A549 (cell line): Measurements from ENCODE around the gene VWA5B2.

Experiments
- EHMT2 ChIP-seq: fragments of 200-600 bp; sonication (generic); IDR thresholded peaks from 2 replicates; pipeline ENCODE4 v1.6.1; 2016; ENCODE audit warnings: antibody characterized with exemption, low read depth, mild to moderate bottlenecking, moderate library complexity
- POLR2A ChIP-seq: IDR thresholded peaks from 2 replicates; pipeline ENCODE4 v1.6.1; 2012; ENCODE audit warnings: mild to moderate bottlenecking, low read length
- POLR2AphosphoS2 ChIP-seq: conservative IDR thresholded peaks from 2 replicates; pipeline ENCODE4 v1.6.1; 2012; ENCODE audit warnings: low read length, improper control_type of control experiment, inconsistent platforms
- RAD21 ChIP-seq, 2 experiments: fragments of >200 bp in 1 of 2; sonication (Bioruptor Twin) in 1 of 2; formaldehyde crosslinking in 1 of 2; IDR thresholded peaks in 1 of 2; conservative IDR thresholded peaks in 1 of 2; 2 replicates in 1 of 2; 3 replicates in 1 of 2; pipeline ENCODE4 v1.6.1; 2012 to 2018; ENCODE audit warnings: inconsistent platforms in 1 of 2
- SREBF2 ChIP-seq: fragments of 450-650 bp; IDR thresholded peaks from 2 replicates; pipeline ENCODE4 v1.6.1; 2014; ENCODE audit warnings: mild to moderate bottlenecking, moderate library complexity
- ZC3H11A ChIP-seq: fragments of 450-650 bp; IDR thresholded peaks from 2 replicates; pipeline ENCODE4 v1.6.1; 2014; ENCODE audit warnings: antibody characterized with exemption, mild to moderate bottlenecking
- TF ChIP-seq, protein P1 (sequence below): fragments of >200 bp; sonication (Bioruptor Twin); formaldehyde crosslinking; IDR thresholded peaks from 3 replicates; pipeline ENCODE4 v1.5.1; 2016
- TF ChIP-seq, protein P2 (sequence below): fragments of 450-650 bp; IDR thresholded peaks from 2 replicates; pipeline ENCODE4 v1.6.1; 2014; ENCODE audit warnings: antibody characterized with exemption
- TF ChIP-seq, protein P3 (sequence below): IDR thresholded peaks from 2 replicates; pipeline ENCODE4 v1.6.1; 2012
- TF ChIP-seq, protein P4 (sequence below): fragments of 200-600 bp; sonication (generic); IDR thresholded peaks from 2 replicates; pipeline ENCODE4 v1.6.1; 2016; ENCODE audit warnings: antibody characterized with exemption, mild to moderate bottlenecking, moderate library complexity

DNA sequence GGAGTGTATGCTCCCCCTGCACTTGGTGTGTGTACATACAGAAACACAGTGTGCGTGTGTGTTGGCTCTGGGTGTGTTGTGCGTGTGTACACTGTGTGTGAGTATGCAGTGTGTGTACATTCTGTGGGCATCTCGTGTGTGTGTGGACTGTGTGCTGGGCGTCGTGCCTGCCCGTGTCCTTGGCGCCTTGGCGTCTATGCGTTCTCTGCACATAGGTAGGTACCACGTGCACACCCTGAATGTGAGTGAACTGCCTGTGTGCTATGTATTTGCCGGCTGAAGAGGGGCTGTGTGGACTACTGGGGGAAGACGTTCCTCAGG, 46.0 kb downstream of the VWA5B2 start:
- TF ChIP-seq SREBF2 (no peak), POLR2AphosphoS2 (no peak), ZC3H11A (no peak), POLR2A (no peak), RAD21 (conservative IDR thresholded peaks at IDR 0.05 in 1 of 2, IDR thresholded peaks at IDR 0.05 in 1 of 2) (no peak), EHMT2 (no peak)
- TF ChIP-seq, protein P1, sequence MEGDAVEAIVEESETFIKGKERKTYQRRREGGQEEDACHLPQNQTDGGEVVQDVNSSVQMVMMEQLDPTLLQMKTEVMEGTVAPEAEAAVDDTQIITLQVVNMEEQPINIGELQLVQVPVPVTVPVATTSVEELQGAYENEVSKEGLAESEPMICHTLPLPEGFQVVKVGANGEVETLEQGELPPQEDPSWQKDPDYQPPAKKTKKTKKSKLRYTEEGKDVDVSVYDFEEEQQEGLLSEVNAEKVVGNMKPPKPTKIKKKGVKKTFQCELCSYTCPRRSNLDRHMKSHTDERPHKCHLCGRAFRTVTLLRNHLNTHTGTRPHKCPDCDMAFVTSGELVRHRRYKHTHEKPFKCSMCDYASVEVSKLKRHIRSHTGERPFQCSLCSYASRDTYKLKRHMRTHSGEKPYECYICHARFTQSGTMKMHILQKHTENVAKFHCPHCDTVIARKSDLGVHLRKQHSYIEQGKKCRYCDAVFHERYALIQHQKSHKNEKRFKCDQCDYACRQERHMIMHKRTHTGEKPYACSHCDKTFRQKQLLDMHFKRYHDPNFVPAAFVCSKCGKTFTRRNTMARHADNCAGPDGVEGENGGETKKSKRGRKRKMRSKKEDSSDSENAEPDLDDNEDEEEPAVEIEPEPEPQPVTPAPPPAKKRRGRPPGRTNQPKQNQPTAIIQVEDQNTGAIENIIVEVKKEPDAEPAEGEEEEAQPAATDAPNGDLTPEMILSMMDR: no peak
- TF ChIP-seq, protein P2, sequence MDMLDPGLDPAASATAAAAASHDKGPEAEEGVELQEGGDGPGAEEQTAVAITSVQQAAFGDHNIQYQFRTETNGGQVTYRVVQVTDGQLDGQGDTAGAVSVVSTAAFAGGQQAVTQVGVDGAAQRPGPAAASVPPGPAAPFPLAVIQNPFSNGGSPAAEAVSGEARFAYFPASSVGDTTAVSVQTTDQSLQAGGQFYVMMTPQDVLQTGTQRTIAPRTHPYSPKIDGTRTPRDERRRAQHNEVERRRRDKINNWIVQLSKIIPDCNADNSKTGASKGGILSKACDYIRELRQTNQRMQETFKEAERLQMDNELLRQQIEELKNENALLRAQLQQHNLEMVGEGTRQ: no peak
- TF ChIP-seq, protein P3, sequence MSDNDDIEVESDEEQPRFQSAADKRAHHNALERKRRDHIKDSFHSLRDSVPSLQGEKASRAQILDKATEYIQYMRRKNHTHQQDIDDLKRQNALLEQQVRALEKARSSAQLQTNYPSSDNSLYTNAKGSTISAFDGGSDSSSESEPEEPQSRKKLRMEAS: no peak
- TF ChIP-seq, protein P4, sequence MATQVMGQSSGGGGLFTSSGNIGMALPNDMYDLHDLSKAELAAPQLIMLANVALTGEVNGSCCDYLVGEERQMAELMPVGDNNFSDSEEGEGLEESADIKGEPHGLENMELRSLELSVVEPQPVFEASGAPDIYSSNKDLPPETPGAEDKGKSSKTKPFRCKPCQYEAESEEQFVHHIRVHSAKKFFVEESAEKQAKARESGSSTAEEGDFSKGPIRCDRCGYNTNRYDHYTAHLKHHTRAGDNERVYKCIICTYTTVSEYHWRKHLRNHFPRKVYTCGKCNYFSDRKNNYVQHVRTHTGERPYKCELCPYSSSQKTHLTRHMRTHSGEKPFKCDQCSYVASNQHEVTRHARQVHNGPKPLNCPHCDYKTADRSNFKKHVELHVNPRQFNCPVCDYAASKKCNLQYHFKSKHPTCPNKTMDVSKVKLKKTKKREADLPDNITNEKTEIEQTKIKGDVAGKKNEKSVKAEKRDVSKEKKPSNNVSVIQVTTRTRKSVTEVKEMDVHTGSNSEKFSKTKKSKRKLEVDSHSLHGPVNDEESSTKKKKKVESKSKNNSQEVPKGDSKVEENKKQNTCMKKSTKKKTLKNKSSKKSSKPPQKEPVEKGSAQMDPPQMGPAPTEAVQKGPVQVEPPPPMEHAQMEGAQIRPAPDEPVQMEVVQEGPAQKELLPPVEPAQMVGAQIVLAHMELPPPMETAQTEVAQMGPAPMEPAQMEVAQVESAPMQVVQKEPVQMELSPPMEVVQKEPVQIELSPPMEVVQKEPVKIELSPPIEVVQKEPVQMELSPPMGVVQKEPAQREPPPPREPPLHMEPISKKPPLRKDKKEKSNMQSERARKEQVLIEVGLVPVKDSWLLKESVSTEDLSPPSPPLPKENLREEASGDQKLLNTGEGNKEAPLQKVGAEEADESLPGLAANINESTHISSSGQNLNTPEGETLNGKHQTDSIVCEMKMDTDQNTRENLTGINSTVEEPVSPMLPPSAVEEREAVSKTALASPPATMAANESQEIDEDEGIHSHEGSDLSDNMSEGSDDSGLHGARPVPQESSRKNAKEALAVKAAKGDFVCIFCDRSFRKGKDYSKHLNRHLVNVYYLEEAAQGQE: no peak
